H7 (cell line): Measurements from ENCODE around the gene AMPD2. TPM values are rescaled to one million over a fixed set of nuclear protein-coding genes. Genes with fewer than 3 reads are reported as not detected.
"Not testable (repeated sequence)": the region's sequence is repeated elsewhere in the genome, so short reads cannot be mapped to it uniquely, and the experiment has no call there.

Experiments used
- DNase-seq: peaks from one replicate; pipeline ENCODE4 v3.0.0; 2012
- H3K27me3 ChIP-seq: 2 replicates; pipeline ENCODE4 v1.6.0; 2011; ENCODE audit warnings: mild to moderate bottlenecking, low read length; ENCODE audit not compliant: control insufficient read depth, insufficient read depth
- H3K36me3 ChIP-seq: replicated peaks from 2 replicates; pipeline ENCODE4 v1.5.1; 2011; ENCODE audit warnings: low read length; ENCODE audit not compliant: control insufficient read depth, insufficient read depth
- H3K4me3 ChIP-seq: 2 replicates; pipeline ENCODE4 v1.5.1; 2011; ENCODE audit warnings: low read depth, mild to moderate bottlenecking, control low read depth, low read length, moderate library complexity; ENCODE audit not compliant: insufficient read depth
- total RNA-seq: library from RNA; depleted of rRNA; stranded (reverse); fragments of >200 nt; shearing (Covaris generic); gene quantifications from 2 replicates; pipeline ENCODE4 v1.2.3, GENCODE V29; 2014

The AMPD2 gene
- total RNA-seq, 1 experiment from 2014 or later, result 83.7 TPM

GRCh38 chr1:109659997-109660690 is 40.5 kb downstream of the AMPD2 start:
- no peaks in the 10 kb centered on the region for H3K36me3 ChIP-seq
- peaks cover 1% of the 10 kb centered on the region; the same call in 1 of the 2 replicates for H3K27me3 ChIP-seq
- H3K4me3 ChIP-seq, result no peak overlapping the region
- DNase-seq, result no peak

DNA sequence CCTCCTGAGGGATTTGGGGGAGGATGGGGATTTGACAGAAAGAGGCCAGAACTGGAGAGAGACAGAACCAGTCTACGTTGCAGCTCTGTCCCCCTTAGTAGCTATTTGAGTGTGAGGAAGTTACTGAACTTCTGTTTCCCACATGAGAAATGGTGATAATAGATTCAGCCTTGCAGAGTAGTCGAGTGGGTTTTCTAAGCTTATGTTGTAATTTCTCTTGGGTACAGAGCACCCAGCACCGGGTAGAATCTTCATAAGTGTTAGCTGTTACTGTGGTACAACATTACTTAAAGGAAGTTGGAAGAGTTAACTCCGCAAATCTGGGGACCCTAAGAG is 41.0 kb downstream of the AMPD2 start:
- not testable (repeated sequence) for H3K27me3 ChIP-seq

GRCh38 chr1:109661391-109661790 is 41.8 kb downstream of the AMPD2 start:
- DNase-seq, result peak; percentile 0
- H3K4me3 ChIP-seq, result no peak overlapping the region
- no peaks in the 10 kb centered on the region; the same call in 1 of the 2 replicates for H3K27me3 ChIP-seq
- H3K36me3 ChIP-seq, result no peaks in the 10 kb centered on the region

More for the DNA sequence above, 41.0 kb downstream of the AMPD2 start:
- H3K4me3 ChIP-seq, H3K36me3 ChIP-seq: not testable (repeated sequence)
- peak; percentile 3 for DNase-seq

DNA sequence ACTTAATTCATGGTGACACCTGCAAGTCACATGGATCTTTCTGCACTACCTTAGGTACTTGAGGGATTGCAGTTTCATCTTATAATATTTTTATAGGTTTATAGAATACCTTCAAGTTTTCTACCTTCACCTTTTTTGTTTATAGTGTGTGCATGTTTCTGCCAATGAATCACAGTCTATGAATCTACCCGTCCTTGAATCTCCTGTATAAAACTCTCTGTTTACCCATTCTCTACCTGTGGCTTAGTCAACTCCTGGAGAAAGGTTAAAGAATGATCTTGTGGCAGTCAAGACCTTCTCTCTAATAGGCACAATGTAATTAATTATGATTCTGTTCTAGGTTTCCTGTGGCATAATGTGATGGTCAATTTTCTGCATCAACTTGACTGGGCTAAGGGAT is 45.0 kb downstream of the AMPD2 start:
- Histone ChIP-seq H3K36me3 (no peaks in the 10 kb centered on the region), H3K27me3 (no peaks in the 10 kb centered on the region; the same call in 1 of the 2 replicates), H3K4me3 (no peak overlapping the region)
- DNase-seq, result no peak

- H3K36me3 ChIP-seq, result no peaks in the 10 kb centered on the region
- DNase-seq, result peak; percentile 97
- H3K27me3 ChIP-seq, result no peaks in the 10 kb centered on the region; the same call in 1 of the 2 replicates
- H3K4me3 ChIP-seq, result peak within 1 kb of the TSS; percentile 38
Measured at GRCh38 chr1:109667452-109668122, 48.0 kb downstream of the AMPD2 start, which contains the start of gene GSTM2. Gene GSTM2 (plus strand): TSS chr1:109668057. CDS start chr1:109668116, 59 bp downstream.

GRCh38 chr1:109668123-109668775 is 48.6 kb downstream of the AMPD2 start:
- H3K36me3 ChIP-seq, result no peaks in the 10 kb centered on the region
- no peaks in the 10 kb centered on the region; the same call in 1 of the 2 replicates for H3K27me3 ChIP-seq
- peak overlapping the region; percentile 38 for H3K4me3 ChIP-seq
- no peak for DNase-seq

GRCh38 chr1:109669246-109669948 is 49.8 kb downstream of the AMPD2 start:
- Histone ChIP-seq H3K4me3 (no peak overlapping the region), H3K36me3 (no peaks in the 10 kb centered on the region), H3K27me3 (no peaks in the 10 kb centered on the region; the same call in 1 of the 2 replicates)
- peak; percentile 9 for DNase-seq

DNA sequence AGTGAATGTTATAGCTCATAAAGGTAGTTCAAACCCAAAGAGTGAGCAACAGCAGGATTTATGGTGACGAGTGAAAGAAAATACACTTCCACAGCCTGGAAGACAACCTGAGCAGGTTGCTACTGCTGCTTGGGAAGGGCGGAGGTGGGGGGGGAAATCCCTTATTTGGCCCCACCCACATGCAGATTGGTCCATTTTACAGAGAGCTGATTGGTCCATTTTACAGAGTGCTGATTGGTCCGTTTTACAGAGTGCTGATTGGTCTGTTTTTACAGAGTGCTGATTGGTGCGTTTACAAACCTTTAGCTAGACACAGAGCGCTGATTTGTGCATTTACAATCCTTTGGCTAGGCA is 50.3 kb downstream of the AMPD2 start:
- DNase-seq, result peak; percentile 48
- not testable (repeated sequence) for H3K36me3 ChIP-seq, H3K4me3 ChIP-seq, H3K27me3 ChIP-seq

GRCh38 chr1:109671067-109671466 is 51.4 kb downstream of the AMPD2 start:
- peak; percentile 2 for DNase-seq
- H3K27me3 ChIP-seq, result no peaks in the 10 kb centered on the region; the same call in 1 of the 2 replicates
- no peak overlapping the region for H3K4me3 ChIP-seq
- H3K36me3 ChIP-seq, result no peaks in the 10 kb centered on the region

DNA sequence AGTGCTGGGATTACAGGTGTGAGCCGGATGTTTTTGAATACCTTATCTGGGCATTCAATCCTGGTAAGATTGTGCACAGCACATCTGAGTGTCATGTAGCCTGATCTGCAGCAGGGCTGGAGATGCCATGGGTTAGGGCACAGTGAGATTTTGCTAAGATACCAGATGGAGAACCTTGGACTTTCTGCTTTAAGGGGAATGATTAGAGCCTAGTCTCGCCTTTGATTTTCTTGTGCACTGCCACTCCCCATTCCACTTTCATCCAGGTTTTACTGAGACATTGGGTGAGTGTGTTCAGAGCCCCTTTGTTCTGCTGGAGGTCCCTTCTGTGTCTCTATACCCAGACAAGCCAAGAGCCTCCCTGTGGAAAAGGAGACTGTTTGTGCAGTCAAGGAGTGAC is 54.2 kb downstream of the AMPD2 start:
- H3K4me3 ChIP-seq, H3K36me3 ChIP-seq, H3K27me3 ChIP-seq: not testable (repeated sequence)
- DNase-seq, result peak; percentile 0

DNA sequence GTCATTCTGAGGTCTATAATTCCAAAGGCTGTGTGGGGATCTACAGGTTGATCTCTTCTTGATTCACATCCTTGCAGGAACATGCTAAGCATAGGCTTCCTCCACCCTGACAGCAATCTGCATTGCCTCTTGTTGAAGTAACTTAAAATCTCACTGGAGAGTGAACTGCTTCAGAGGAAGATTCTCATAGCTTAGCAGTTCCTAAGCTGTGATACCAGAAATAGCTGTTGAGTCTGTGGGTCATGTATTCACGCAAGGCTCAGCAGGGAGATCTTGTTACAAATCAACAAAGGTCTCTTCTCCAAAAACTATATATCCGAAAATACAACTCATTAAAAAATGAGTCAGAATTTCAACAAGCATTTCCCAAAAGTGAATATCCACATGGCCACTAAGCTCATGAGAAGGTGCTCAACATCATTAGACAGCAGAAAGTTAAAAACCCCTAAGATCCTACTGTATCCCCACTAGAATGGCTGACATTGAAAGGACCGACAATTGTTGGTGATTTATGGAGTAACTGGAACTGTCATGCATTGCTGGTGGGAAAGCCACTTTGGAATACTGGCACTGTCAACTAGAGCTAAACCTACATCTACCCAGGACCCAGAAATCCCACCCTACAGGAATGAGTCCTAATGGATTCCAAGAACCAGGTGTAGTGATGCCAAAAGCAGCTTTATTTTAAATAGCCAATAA is 57.2 kb downstream of the AMPD2 start:
- DNase-seq, result peak; percentile 0
- not testable (repeated sequence) for H3K4me3 ChIP-seq

GRCh38 chr1:109677459-109677858 is 57.8 kb downstream of the AMPD2 start:
- Histone ChIP-seq H3K27me3 (no peaks in the 10 kb centered on the region), H3K36me3 (no peaks in the 10 kb centered on the region), H3K4me3 (no peak overlapping the region)
- peak; percentile 0 for DNase-seq

More for the DNA sequence above, 57.2 kb downstream of the AMPD2 start:
- not testable (repeated sequence) for H3K27me3 ChIP-seq, H3K36me3 ChIP-seq

- not testable (repeated sequence) for H3K27me3 ChIP-seq, H3K36me3 ChIP-seq, DNase-seq, H3K4me3 ChIP-seq
Measured at GRCh38 chr1:109678637-109679036, 59.0 kb downstream of the AMPD2 start.
